HG03342 (cell line): ENCODE results near the gene KIAA0408.

Source experiments
- ATAC-seq: cut with Tn5 transposase; IDR thresholded peaks from one replicate; pipeline ENCODE4 v1.9.1; 2021; ENCODE audit warnings: mild to moderate bottlenecking, moderate library complexity; ENCODE audit not compliant: unreplicated experiment

KIAA0408 gene

GRCh38 chr6:127459231-127459641 lies at the start of gene KIAA0408:
TSS of gene KIAA0408 (minus strand) at chr6:127459389. CDS start at chr6:127453981, 5,408 bp downstream.
- no peak for ATAC-seq

GRCh38 chr6:127506894-127507293 lies 47.7 kb upstream of the KIAA0408 start:
- ATAC-seq, result no peak

DNA sequence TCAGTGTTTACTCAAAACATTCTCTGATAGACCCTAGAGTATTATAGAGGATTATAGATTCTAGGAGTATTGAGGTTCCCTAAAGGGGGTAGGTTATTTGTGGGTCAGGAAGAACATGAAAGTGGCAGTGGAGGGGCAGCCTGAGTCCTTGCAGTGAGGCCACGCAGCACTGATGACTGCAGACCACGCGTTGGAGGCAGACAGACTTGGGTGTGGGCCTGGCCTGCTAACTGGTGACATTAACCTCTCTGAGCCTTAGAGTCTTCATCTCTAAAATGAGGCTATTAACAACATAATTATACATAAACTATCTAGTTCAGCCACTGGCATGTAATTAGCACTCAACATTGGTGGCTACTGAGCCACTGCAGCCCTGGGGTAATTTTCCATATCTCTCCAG lies 43.8 kb upstream of the KIAA0408 start:
- ATAC-seq, result no peak

GRCh38 chr6:127497410-127497809 lies 38.2 kb upstream of the KIAA0408 start:
- no peak for ATAC-seq

GRCh38 chr6:127496471-127496870 lies 37.3 kb upstream of the KIAA0408 start:
- no peak for ATAC-seq

- no peak for ATAC-seq
Measured at GRCh38 chr6:127494240-127494767, 35.1 kb upstream of the KIAA0408 start.

DNA sequence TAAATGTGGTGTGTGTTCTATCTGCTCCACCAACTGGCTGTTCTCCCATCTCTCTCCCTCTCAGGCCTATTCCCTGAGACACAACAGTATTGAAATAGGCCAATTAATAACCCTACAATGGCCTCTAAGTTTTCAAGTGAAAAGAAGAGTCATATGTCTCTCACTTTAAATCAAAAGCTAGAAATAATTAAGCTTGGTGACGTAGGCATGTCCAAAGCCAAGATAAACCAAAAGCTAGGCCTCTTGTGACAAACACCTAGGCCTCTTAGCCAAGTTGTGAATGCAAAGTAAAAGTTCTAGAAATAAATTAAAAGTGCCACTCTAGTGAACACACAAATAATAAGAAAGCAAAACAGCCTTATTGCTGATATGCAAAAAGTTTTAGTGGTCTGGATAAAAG lies 30.1 kb upstream of the KIAA0408 start:
- no peak for ATAC-seq

- ATAC-seq, result no peak
Measured at GRCh38 chr6:127486934-127487333, 27.7 kb upstream of the KIAA0408 start.

DNA sequence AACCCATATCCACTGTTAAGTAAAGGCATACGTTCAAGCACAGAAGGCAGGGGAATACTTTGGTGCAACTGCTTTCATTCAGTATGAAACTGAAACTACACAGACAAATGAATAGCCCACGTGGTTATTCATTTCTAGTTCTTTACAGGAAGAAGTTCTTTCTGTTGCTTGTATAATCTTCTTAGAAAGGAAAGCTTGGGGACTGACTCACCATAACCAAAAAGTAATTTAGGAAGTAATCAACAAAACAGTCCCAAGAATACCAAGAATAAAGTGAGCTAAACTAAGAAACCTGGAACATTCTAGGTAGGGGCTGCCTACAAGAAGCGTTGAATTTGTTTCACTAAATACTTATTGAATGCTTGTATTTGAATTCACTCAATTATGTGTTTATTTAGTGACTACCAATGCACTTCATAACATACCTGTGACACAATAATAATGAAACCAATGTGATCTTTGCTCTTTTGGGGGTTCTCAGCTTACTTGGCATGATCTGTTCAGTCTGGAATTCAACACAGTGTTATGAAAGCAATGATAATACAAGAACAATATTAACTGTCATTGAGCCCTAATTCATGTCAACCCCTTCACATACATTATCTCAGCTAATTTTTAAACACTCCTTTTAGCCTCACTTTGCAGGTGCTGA lies 25.1 kb upstream of the KIAA0408 start:
- peak; percentile 99 for ATAC-seq

DNA sequence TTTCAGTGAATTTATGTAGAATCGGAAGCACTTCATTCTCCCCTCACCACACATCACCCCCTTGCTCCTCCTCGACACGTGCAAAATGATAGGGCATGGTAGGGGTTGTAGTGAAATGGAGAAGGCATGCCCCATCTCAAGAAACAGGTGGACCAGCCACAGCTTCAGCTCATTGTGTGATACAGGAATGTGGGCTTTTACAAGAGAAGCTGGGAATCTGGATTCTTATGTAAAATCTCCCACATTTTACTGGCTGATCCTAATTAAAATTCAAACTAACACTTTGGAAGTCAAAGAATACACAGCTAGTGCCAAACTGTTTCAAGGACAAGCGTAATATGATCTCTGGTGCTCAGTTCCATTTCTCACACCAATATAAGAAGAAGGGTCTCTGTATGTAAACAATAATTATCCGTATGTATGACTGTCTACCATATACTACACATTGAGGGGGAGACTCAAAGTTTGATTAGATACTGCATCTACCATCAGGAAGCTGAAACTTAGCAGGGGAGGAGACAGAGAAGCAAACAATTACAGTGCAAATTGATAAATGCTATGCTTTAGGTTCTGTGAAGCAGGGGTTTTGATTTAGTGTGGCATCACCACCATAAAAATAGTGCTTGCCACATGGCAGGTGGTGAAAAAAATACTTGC lies 24.3 kb upstream of the KIAA0408 start:
- ATAC-seq, result peak; percentile 22

GRCh38 chr6:127482325-127482724 lies 23.1 kb upstream of the KIAA0408 start:
- no peak for ATAC-seq

GRCh38 chr6:127481628-127482027 lies 22.4 kb upstream of the KIAA0408 start:
- no peak for ATAC-seq

- ATAC-seq, result no peak
Measured at GRCh38 chr6:127481111-127481510, 21.9 kb upstream of the KIAA0408 start.

GRCh38 chr6:127477658-127478057 lies 18.5 kb upstream of the KIAA0408 start:
- no peak for ATAC-seq

DNA sequence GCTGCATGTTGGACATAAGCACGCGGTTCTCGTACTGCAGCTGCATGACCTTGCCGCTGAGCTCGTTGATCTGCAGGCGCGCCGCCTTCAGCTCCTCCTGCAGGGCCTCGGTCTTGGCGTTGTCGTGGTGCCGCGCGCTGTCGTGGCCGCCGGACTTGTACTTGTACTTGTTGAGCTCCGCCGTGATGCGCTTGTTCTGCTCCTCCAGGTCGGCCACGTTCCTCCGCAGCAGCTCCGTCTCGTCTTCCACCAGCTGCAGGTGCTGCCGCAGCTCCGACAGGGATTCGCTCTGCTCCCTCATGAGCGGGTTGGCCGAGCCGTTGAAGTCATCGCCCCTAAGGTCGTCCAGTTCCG lies 16.6 kb upstream of the KIAA0408 start:
- ATAC-seq, result no peak

- no peak for ATAC-seq
Measured at GRCh38 chr6:127475135-127475822, 16.1 kb upstream of the KIAA0408 start.

DNA sequence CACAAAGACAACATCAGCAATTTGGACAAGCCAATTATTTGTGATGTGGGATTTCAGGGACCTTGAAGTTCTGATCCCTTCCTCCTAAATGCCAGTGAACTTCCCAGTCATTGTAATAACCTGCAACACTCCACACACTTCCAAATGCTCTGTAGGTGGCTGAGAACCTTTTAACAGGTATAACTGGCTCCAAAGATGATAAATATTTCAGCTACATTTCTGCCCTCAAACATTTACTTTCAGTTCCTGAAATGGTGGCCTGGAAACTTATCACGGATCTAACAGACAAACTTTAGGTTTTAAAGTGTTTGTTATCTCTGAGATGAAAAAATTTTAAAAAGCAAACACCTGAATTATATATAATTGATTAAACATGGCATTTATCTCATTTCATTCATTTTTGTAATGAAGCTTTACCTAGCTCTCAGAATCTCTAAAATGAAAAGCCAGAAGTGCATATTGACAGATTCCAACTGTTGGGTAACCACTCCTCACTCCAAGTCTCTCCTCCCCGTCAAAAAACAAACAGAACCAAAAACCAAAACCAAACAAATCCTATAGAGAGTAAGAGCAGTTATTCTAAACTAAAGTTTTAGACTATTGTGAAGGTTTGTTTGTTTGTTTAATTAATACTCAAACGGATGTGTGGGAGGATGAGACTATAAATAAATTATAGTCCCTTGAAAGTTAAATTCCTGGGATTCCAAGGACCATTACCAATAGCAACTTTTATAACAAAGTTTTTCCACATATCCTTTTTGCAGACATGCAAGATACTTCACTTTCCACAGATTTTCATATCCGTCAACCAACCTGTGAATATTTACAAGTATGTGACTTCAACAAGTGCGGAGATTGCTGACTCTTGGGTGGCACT lies 12.4 kb upstream of the KIAA0408 start:
- ATAC-seq, result no peak

DNA sequence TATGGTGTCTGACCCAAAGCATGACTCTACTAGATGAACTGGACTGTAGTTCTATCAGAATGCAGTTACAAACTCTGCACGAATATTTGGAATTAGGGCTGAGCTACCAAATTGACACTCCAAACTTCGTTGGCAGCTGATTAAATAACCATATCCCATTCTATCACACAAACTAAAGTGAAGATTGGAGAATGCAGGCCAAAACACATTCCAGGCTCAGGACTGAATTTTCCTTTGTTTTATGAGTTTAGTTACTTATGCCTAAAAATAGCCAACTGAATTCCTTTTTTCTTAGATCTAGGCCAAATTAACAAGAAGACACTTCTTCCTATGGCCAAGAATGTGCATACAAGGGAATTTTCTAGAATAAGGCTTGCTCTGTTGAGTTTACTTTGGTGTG lies 9.7 kb upstream of the KIAA0408 start:
- no peak for ATAC-seq

GRCh38 chr6:127466416-127466815 lies 7.2 kb upstream of the KIAA0408 start:
- ATAC-seq, result no peak

GRCh38 chr6:127464881-127465459 lies 5.8 kb upstream of the KIAA0408 start:
- ATAC-seq, result peak; percentile 79
